K562 (cell line): ENCODE data around the gene DLK1. TPM values are rescaled to one million over a fixed set of nuclear protein-coding genes. Genes with fewer than 3 reads are reported as not detected.

ENCODE experiments used
- ATAC-seq: fragments of 200-7000 bp; cut with Tn5 transposase; 3 replicates; pipeline ENCODE4 v1.9.1; 2020; ENCODE audit warnings: moderate library complexity
- BruUV-seq: library from RNA; stranded (reverse); fragments of 400-500 nt; replicated peaks from 2 replicates; lab custom pipeline; 2021; lab: Mats Ljungman, UMichigan
- CTCF ChIA-PET: fragments of 300-600 bp; formaldehyde crosslinking; extraction: SDS; loops from one replicate; lab custom pipeline; 2021; ENCODE audit warnings: low intra/inter-chr PET ratio; lab: Yijun Ruan, JAX
- POLR2A ChIA-PET: fragments of 300-600, 350-650 bp; sonication (Branson Sonifier 250); formaldehyde crosslinking; extraction: SDS; loops from one replicate; lab custom pipeline; 2021; ENCODE audit warnings: antibody characterized with exemption, inconsistent platforms; lab: Yijun Ruan, JAX
- DNase-seq, 4 experiments: peaks; one replicate each; pipeline versions ENCODE4 v3.0.0 to v3.0.0-alpha.2; 2011 to 2018; ENCODE audit warnings: low spot score in 3 of 4, mixed read lengths in 3 of 4; ENCODE audit errors: extremely low read depth in 1 of 4
- FAIRE-seq: peaks from 2 replicates; lab custom pipeline; 2011; peaks lifted over from hg19 to GRCh38; lab: Jason Lieb, UNC
- H2AFZ ChIP-seq: 2 replicates; pipeline ENCODE4 v1.6.0; 2011; ENCODE audit warnings: low read depth, low read length, control low read depth, inconsistent platforms
- H3K27ac ChIP-seq: fragments of 200-600 bp; 3 replicates; pipeline ENCODE4 v1.8.0; 2011; ENCODE audit warnings: low read depth, mild to moderate bottlenecking, control low read depth, inconsistent platforms, low read length, moderate library complexity, mixed read lengths; ENCODE audit errors: extremely low read depth
- H3K27me3 ChIP-seq, 2 experiments: fragments of 300-600 bp in 1 of 2; 2 replicates in 1 of 2; 3 replicates in 1 of 2; pipeline versions ENCODE4 v1.6.0 to v1.8.0; 2011; ENCODE audit warnings: inconsistent platforms in 2 of 2, low read length in 2 of 2, mild to moderate bottlenecking in 1 of 2, mixed read lengths in 1 of 2, moderate library complexity in 1 of 2; ENCODE audit not compliant: control insufficient read depth in 2 of 2, insufficient read depth in 2 of 2
- H3K36me3 ChIP-seq: fragments of 300-600 bp; 3 replicates; pipeline ENCODE4 v1.8.0; 2011; ENCODE audit warnings: mild to moderate bottlenecking, low read length, inconsistent platforms; ENCODE audit not compliant: control insufficient read depth, insufficient read depth
- H3K4me1 ChIP-seq, 2 experiments: fragments of 200-600 bp in 1 of 2; replicated peaks in 1 of 2; 2 replicates in 1 of 2; 3 replicates in 1 of 2; pipeline versions ENCODE4 v1.5.1 to v1.8.0; 2011; ENCODE audit warnings: inconsistent platforms in 2 of 2, low read length in 2 of 2, mild to moderate bottlenecking in 1 of 2, mixed read lengths in 1 of 2, moderate library complexity in 1 of 2; ENCODE audit not compliant: control insufficient read depth in 2 of 2, insufficient read depth in 2 of 2
- H3K4me2 ChIP-seq: 2 replicates; pipeline ENCODE4 v1.6.1; 2011; ENCODE audit warnings: low read length, control low read depth, inconsistent platforms, mixed read lengths; ENCODE audit not compliant: insufficient read depth
- H3K4me3 ChIP-seq: fragments of 200-600 bp; sonication (generic), shearing (Covaris generic); 2 replicates; pipeline ENCODE4 v1.5.1; 2016; ENCODE audit warnings: control low read depth, inconsistent platforms
- H3K79me2 ChIP-seq: fragments of 200-600 bp; 3 replicates; pipeline ENCODE4 v1.8.0; 2011; ENCODE audit warnings: low read length, inconsistent platforms; ENCODE audit not compliant: control insufficient read depth, insufficient read depth
- H3K9ac ChIP-seq, 2 experiments: 2 replicates each; pipeline versions ENCODE4 v1.6.0 to v1.6.1; 2011; ENCODE audit warnings: low read depth in 2 of 2, low read length in 2 of 2, control low read depth in 1 of 2, inconsistent platforms in 1 of 2, mild to moderate bottlenecking in 1 of 2, mixed read lengths in 1 of 2; ENCODE audit not compliant: insufficient read depth in 1 of 2
- H3K9me1 ChIP-seq: one replicate; pipeline ENCODE4 v1.6.0; 2011; ENCODE audit warnings: inconsistent platforms, mild to moderate bottlenecking, low read length, moderate library complexity; ENCODE audit not compliant: control insufficient read depth, insufficient read depth
- H3K9me3 ChIP-seq: replicated peaks from 2 replicates; pipeline ENCODE4 v1.5.1; 2011; ENCODE audit warnings: low read depth, low read length, inconsistent platforms; ENCODE audit not compliant: control insufficient read depth, insufficient read depth
- H4K20me1 ChIP-seq: replicated peaks from 2 replicates; pipeline ENCODE4 v1.6.1; 2011; ENCODE audit warnings: low read length, inconsistent platforms, mixed read lengths; ENCODE audit not compliant: control insufficient read depth, insufficient read depth
- CBX1 ChIP-seq: sonication (generic); IDR thresholded peaks from 2 replicates; pipeline ENCODE4 v1.6.1; 2016; ENCODE audit warnings: antibody characterized with exemption, low read depth, mild to moderate bottlenecking
- CHD4 ChIP-seq: fragments of 200-600 bp; sonication (generic); IDR thresholded peaks from 3 replicates; pipeline ENCODE4 v1.6.1; 2012; ENCODE audit warnings: low read depth, mild to moderate bottlenecking, mixed read lengths, low read length, inconsistent platforms; ENCODE audit not compliant: insufficient read depth, insufficient replicate concordance, poor library complexity, severe bottlenecking
- CREBBP ChIP-seq: IDR thresholded peaks from one replicate; pipeline ENCODE4 v1.6.1; 2012; ENCODE audit warnings: low read depth, mild to moderate bottlenecking, control low read depth, inconsistent platforms, low read length
- FOXP1 ChIP-seq: sonication (generic); formaldehyde crosslinking; IDR thresholded peaks from 2 replicates; pipeline ENCODE4 v1.8.0; 2022; ENCODE audit warnings: mild to moderate bottlenecking, missing genetic modification reagents
- HDAC8 ChIP-seq: fragments of 450-650 bp; IDR thresholded peaks from 2 replicates; pipeline ENCODE4 v1.6.1; 2016; ENCODE audit warnings: mild to moderate bottlenecking, missing genetic modification characterization, moderate library complexity, missing compliant biosample characterization
- NFIX ChIP-seq: fragments of 250-450 bp; sonication (Bioruptor Pico); IDR thresholded peaks from 2 replicates; pipeline ENCODE4 v1.4.0; 2020; ENCODE audit warnings: low read depth, mild to moderate bottlenecking, moderate library complexity
- RBFOX2 ChIP-seq: fragments of 200-400 bp; formaldehyde crosslinking; IDR thresholded peaks from 2 replicates; pipeline ENCODE4 v1.6.1; 2017; ENCODE audit warnings: low read depth, mild to moderate bottlenecking, low read length, moderate library complexity
- WGBS: fragments of 100-300 bp; shearing (Covaris generic); methylation state at CpG from one replicate; pipeline ENCODE4 v1.1.6; 2016; ENCODE audit warnings: low coverage, mixed read lengths; ENCODE audit not compliant: insufficient coverage; ENCODE audit errors: missing lambda C conversion rate; 5-methylcytosine and 5-hydroxymethylcytosine counted together
- in situ Hi-C: fragments of 300-500 bp; cut with MboI; formaldehyde crosslinking; loops from 4 replicates; pipeline ENCODE4 v1.15.0; 2018; ENCODE audit warnings: inconsistent platforms, mixed read lengths
- intact Hi-C: fragments of 100-400 bp; cut with micrococcal nuclease; formaldehyde crosslinking; loops from 2 replicates; pipeline ENCODE4 v1.14.2; 2022
- polyA plus RNA-seq, 8 experiments: library from polyadenylated mRNA; depleted of rRNA in 4 of 8; stranded (reverse) in 5 of 8; unstranded in 3 of 8; fragments of >200 nt; fragmentation: Nextera tagmentation in 2 of 8; fragmentation: Illumina TruSeq in 1 of 8; extraction: Ambion mirVana in 2 of 8; extraction: Trizol in 1 of 8; gene quantifications; 2 replicates each; pipeline versions ENCODE4 v1.2.1 to v1.2.3, GENCODE V29; 2011 to 2014; ENCODE audit warnings: inconsistent platforms in 1 of 8, missing spikeins in 1 of 8
- total RNA-seq, 7 experiments: library from RNA; depleted of rRNA in 6 of 7; stranded (reverse); fragments of >200 nt in 6 of 7; fragmentation: Illumina TruSeq in 2 of 7; extraction: Trizol in 2 of 7; gene quantifications; 2 replicates each; pipeline versions ENCODE4 v1.2.1 to v1.2.3, GENCODE V29; 2011 to 2021; ENCODE audit warnings: low replicate concordance in 1 of 7

Gene DLK1
- total and polyA plus RNA-seq, 9 of the 15 experiments (the other 6 are each of a cell fraction or from before 2014, with no cell fraction given) = 4.4 to 97.2 (median 15.3) TPM

GRCh38 chr14:100731846-100732765, 5.4 kb downstream of the DLK1 start:
- no peaks in the 10 kb centered on the region for H4K20me1 ChIP-seq
- intact Hi-C loops (no loop called here), in situ Hi-C loops (loop anchor here (5.0 kb wide), 1 partner anchor 65 kb away; no protein-coding TSS in a partner anchor)
- no peaks in the 10 kb centered on the region for H3K36me3 ChIP-seq
- H3K9me3 ChIP-seq = no peaks in the 10 kb centered on the region
- ChIA-PET CTCF (no interaction called here), POLR2A (interaction anchor here (0.6 to 1.1 kb wide), 3 partner anchors 9 to 169 kb away, joined by 3 read pairs; no protein-coding TSS in a partner anchor)
- H3K27me3 ChIP-seq = peaks cover 0 to 6% of the 10 kb centered on the region in 2 experiments; a peak in 1 of 5 replicates
- peaks cover 5 to 26% of the 10 kb centered on the region in 2 experiments; a peak in 3 of 5 replicates for H3K4me1 ChIP-seq
- peaks cover 5% of the 10 kb centered on the region; the same call in 1 of the 3 replicates for H3K79me2 ChIP-seq
- no peaks in the 10 kb centered on the region for H3K9me1 ChIP-seq
- WGBS = 61% methylated on average over 24 of the region's 34 CpGs
- no TSS peak for BruUV-seq
- H2AFZ ChIP-seq = no peak overlapping the region
- no peak overlapping the region for H3K27ac ChIP-seq
- no peak for TF ChIP-seq CHD4
- TF ChIP-seq HDAC8 (tag) = no peak
- no peak for TF ChIP-seq RBFOX2
- no peak for TF ChIP-seq CBX1
- TF ChIP-seq CREBBP = no peak
- no peak for TF ChIP-seq FOXP1 (CRISPR knock-in tag)
- no peak for TF ChIP-seq NFIX (CRISPR knock-in tag)
- ATAC-seq (no peak), DNase-seq (no peak), FAIRE-seq (no peak)
- H3K4me3 ChIP-seq = no peak overlapping the region
- no peak overlapping the region for H3K9ac ChIP-seq
- no peak overlapping the region for H3K4me2 ChIP-seq
